CD14-positive monocyte (primary cell): ENCODE data around the gene STAT4. TPM values are rescaled to one million over a fixed set of nuclear protein-coding genes. Genes with fewer than 3 reads are reported as not detected.
"Not testable (repeated sequence)": the region's sequence is repeated elsewhere in the genome, so short reads cannot be mapped to it uniquely, and the experiment has no call there.

Experiments
- DNase-seq, 3 donors: peaks; one replicate each; pipeline ENCODE4 v3.0.0-alpha.2; 2011 to 2022
- H2AFZ ChIP-seq: 2 replicates; pipeline ENCODE4 v1.6.0; 2012; ENCODE audit warnings: mild to moderate bottlenecking, low read depth, low read length, inconsistent platforms; ENCODE audit not compliant: insufficient read depth, poor library complexity, severe bottlenecking
- H3K27ac ChIP-seq, 2 donors: 1 replicate in 1 of 2; 2 replicates in 1 of 2; pipeline ENCODE4 v1.5.1; 2012 to 2013; ENCODE audit warnings: low read length in 2 of 2, control low read depth in 1 of 2, inconsistent platforms in 1 of 2, low read depth in 1 of 2, mild to moderate bottlenecking in 1 of 2
- H3K27me3 ChIP-seq, 2 donors: one replicate each; pipeline versions ENCODE4 v1.6.0 to v1.6.1; 2011 to 2013; ENCODE audit warnings: low read length in 2 of 2; ENCODE audit not compliant: control insufficient read depth in 2 of 2, insufficient read depth in 2 of 2
- H3K36me3 ChIP-seq, 2 donors: replicated peaks in 1 of 2; 1 replicate in 1 of 2; 2 replicates in 1 of 2; pipeline versions ENCODE4 v1.5.1 to v1.6.1; 2012 to 2013; ENCODE audit warnings: low read length in 2 of 2, control low read depth in 1 of 2, inconsistent platforms in 1 of 2, mild to moderate bottlenecking in 1 of 2; ENCODE audit not compliant: insufficient read depth in 2 of 2, control insufficient read depth in 1 of 2
- H3K4me1 ChIP-seq, 2 donors: 1 replicate in 1 of 2; 2 replicates in 1 of 2; pipeline versions ENCODE4 v1.5.1 to v1.6.1; 2012 to 2013; ENCODE audit warnings: low read length in 2 of 2, control low read depth in 1 of 2, inconsistent platforms in 1 of 2, mild to moderate bottlenecking in 1 of 2, moderate library complexity in 1 of 2; ENCODE audit not compliant: insufficient read depth in 2 of 2, control insufficient read depth in 1 of 2
- H3K4me2 ChIP-seq: replicated peaks from 2 replicates; pipeline ENCODE3; 2012; ENCODE audit warnings: low read length, moderate library complexity, mild to moderate bottlenecking; ENCODE audit not compliant: poor library complexity, severe bottlenecking; ENCODE audit errors: extremely low read depth
- H3K4me3 ChIP-seq, 3 experiments: fragments of 200-600 bp in 1 of 3; sonication (generic) in 1 of 3; replicated peaks in 1 of 3; 1 replicate in 2 of 3; 2 replicates in 1 of 3; pipeline ENCODE4 v1.5.1; 2011 to 2013; ENCODE audit warnings: low read length in 3 of 3, mild to moderate bottlenecking in 3 of 3, control low read depth in 2 of 3, low read depth in 2 of 3, inconsistent platforms in 1 of 3, moderate library complexity in 1 of 3
- H3K79me2 ChIP-seq: 2 replicates; pipeline ENCODE4 v1.6.0; 2012; ENCODE audit warnings: mild to moderate bottlenecking, control low read depth, inconsistent platforms, low read length, moderate library complexity; ENCODE audit not compliant: insufficient read depth
- H3K9ac ChIP-seq: 2 replicates; pipeline ENCODE4 v1.6.0; 2017; ENCODE audit warnings: low read length, mild to moderate bottlenecking; ENCODE audit not compliant: insufficient read depth, poor library complexity, severe bottlenecking
- H3K9me3 ChIP-seq, 2 donors: replicated peaks in 1 of 2; 1 replicate in 1 of 2; 2 replicates in 1 of 2; pipeline versions ENCODE4 v1.5.1 to v1.6.1; 2012 to 2013; ENCODE audit warnings: low read length in 2 of 2, control low read depth in 1 of 2; ENCODE audit not compliant: control insufficient read depth in 1 of 2, insufficient read depth in 1 of 2
- H4K20me1 ChIP-seq: 2 replicates; pipeline ENCODE4 v1.6.0; 2012; ENCODE audit warnings: mild to moderate bottlenecking, low read length, control low read depth, moderate library complexity; ENCODE audit not compliant: insufficient read depth
- H3K27ac Mint-ChIP-seq, 7 donors: one replicate each; pipeline ENCODE4 v1.8.0; 2020; ENCODE audit warnings: mild to moderate bottlenecking in 7 of 7, mixed read lengths in 7 of 7, moderate library complexity in 6 of 7, inconsistent platforms in 2 of 7
- H3K27me3 Mint-ChIP-seq, 3 donors: one replicate each; pipeline ENCODE4 v1.8.0; 2021 to 2022; ENCODE audit warnings: low read depth in 3 of 3, mild to moderate bottlenecking in 3 of 3, mixed read lengths in 3 of 3, moderate library complexity in 3 of 3, inconsistent platforms in 1 of 3
- H3K36me3 Mint-ChIP-seq, 2 donors: one replicate each; pipeline ENCODE4 v1.8.0; 2020; ENCODE audit warnings: mixed read lengths in 2 of 2, inconsistent platforms in 1 of 2, mild to moderate bottlenecking in 1 of 2
- H3K4me1 Mint-ChIP-seq: one replicate; pipeline ENCODE4 v1.8.0; 2020; ENCODE audit warnings: mild to moderate bottlenecking, mixed read lengths
- H3K4me3 Mint-ChIP-seq, 2 donors: one replicate each; pipeline ENCODE4 v1.8.0; 2020; ENCODE audit warnings: mild to moderate bottlenecking in 2 of 2, mixed read lengths in 2 of 2, moderate library complexity in 1 of 2
- H3K9me3 Mint-ChIP-seq, 7 donors: one replicate each; pipeline ENCODE4 v1.8.0; 2020 to 2022; ENCODE audit warnings: mixed read lengths in 7 of 7, mild to moderate bottlenecking in 6 of 7, moderate library complexity in 6 of 7, inconsistent platforms in 2 of 7
- CTCF ChIP-seq: fragments of 200-600 bp; IDR thresholded peaks from one replicate; pipeline ENCODE4 v1.8.0; 2022; ENCODE audit warnings: antibody characterized with exemption, mild to moderate bottlenecking
- WGBS: methylation state at CpG from one replicate; pipeline ENCODE4 v1.1.5; 2013; ENCODE audit warnings: missing lambda C conversion rate; ENCODE audit not compliant: insufficient coverage; 5-methylcytosine and 5-hydroxymethylcytosine counted together
- intact Hi-C, 2 donors: fragments of 100-400 bp; cut with micrococcal nuclease; formaldehyde crosslinking; loops; one replicate each; pipeline versions ENCODE4 v1.15.0 to v1.15.1; 2023
- polyA plus RNA-seq, 3 donors: library from polyadenylated mRNA; depleted of rRNA in 1 of 3; unstranded in 2 of 3; stranded (reverse) in 1 of 3; fragments of 300-500 nt in 2 of 3; fragments of >200 nt in 1 of 3; fragmentation: Illumina TruSeq in 2 of 3; gene quantifications; 1 replicate in 2 of 3; 2 replicates in 1 of 3; pipeline ENCODE4 v1.2.3, GENCODE V29; 2012 to 2021

The STAT4 gene
- polyA plus RNA-seq, 3 donors: 0.31 to 0.52 (median 0.31) TPM

GRCh38 chr2:190996338-190996946, 154.4 kb downstream of the STAT4 start:
- WGBS: 100% methylated on average over 4 of the region's 5 CpGs
- Histone ChIP-seq H3K9ac (no peak overlapping the region), H3K4me3 (no peak overlapping the region), H3K9me3 (no peaks in the 10 kb centered on the region), H3K4me2 (no peak overlapping the region), H2AFZ (no peak overlapping the region), H3K4me1 (peaks cover 6 to 11% of the 10 kb centered on the region in 2 donors), H3K36me3 (peaks cover 95 to 100% of the 10 kb centered on the region in 2 donors), H4K20me1 (peaks cover 98% of the 10 kb centered on the region), H3K27ac (peak overlapping the region in 1 of 2 donors; percentile 60), H3K79me2 (peaks cover 15% of the 10 kb centered on the region), H3K27me3 (no peaks in the 10 kb centered on the region)
- peaks cover 90 to 96% of the 10 kb centered on the region in 2 donors for H3K36me3 Mint-ChIP-seq
- peaks cover 0 to 3% (median 0%) of the 10 kb centered on the region in 7 donors for H3K9me3 Mint-ChIP-seq
- H3K27ac Mint-ChIP-seq: peak overlapping the region in 6 of 7 donors; percentile 36 to 90 (median 66)
- peak in 2 of 3 donors; percentile 11 to 14 for DNase-seq
- TF ChIP-seq CTCF: peak; percentile 33
- peak overlapping the region in 1 of 2 donors; percentile 21 for H3K4me3 Mint-ChIP-seq
- intact Hi-C loops: loop anchor here in 1 of 2 donors (10.0 kb wide), 1 partner anchor 92 kb away; no protein-coding TSS in a partner anchor
- H3K4me1 Mint-ChIP-seq: peaks cover 8% of the 10 kb centered on the region
- H3K27me3 Mint-ChIP-seq: no peaks in the 10 kb centered on the region

- H3K9me3 Mint-ChIP-seq, H3K4me1 Mint-ChIP-seq, H3K9ac ChIP-seq, H3K27me3 ChIP-seq, H3K9me3 ChIP-seq, H3K4me2 ChIP-seq, H3K4me3 Mint-ChIP-seq, H2AFZ ChIP-seq, H3K4me3 ChIP-seq, H3K27me3 Mint-ChIP-seq: not testable (repeated sequence)
- intact Hi-C loops: loop anchor here in 1 of 2 donors (10.0 kb wide), 1 partner anchor 91 kb away; no protein-coding TSS in a partner anchor
- Histone ChIP-seq H3K79me2 (peaks cover 16% of the 10 kb centered on the region), H4K20me1 (peaks cover 98% of the 10 kb centered on the region), H3K4me1 (peaks cover 6 to 11% of the 10 kb centered on the region in 2 donors), H3K27ac (peak overlapping the region in 1 of 2 donors; percentile 50), H3K36me3 (peaks cover 95 to 100% of the 10 kb centered on the region in 2 donors)
- DNase-seq: peak in 1 of 3 donors; percentile 13
- no CpG with 5 or more reads among the region's 3 CpGs for WGBS
- Mint-ChIP-seq H3K27ac (peak overlapping the region in 1 of 7 donors; percentile 65), H3K36me3 (peaks cover 90 to 96% of the 10 kb centered on the region in 2 donors)
These were observed 155.5 kb downstream of the STAT4 start for GRCh38 chr2:190995315-190995714.
